ENCODE data around the gene CALR3. TPM values are rescaled to one million over a fixed set of nuclear protein-coding genes. Genes with fewer than 3 reads are reported as not detected.

The CALR3 gene
- total RNA-seq, 1 donor from 2014 or later: not detected

- Histone ChIP-seq H3K4me1 (peaks cover 50% of the 10 kb centered on the region), H3K4me3 (no peak overlapping the region), H3K27ac (peak overlapping the region; percentile 68), H3K36me3 (peaks cover 9% of the 10 kb centered on the region), H3K27me3 (no peaks in the 10 kb centered on the region), H3K9me3 (no peaks in the 10 kb centered on the region)
- ATAC-seq: no peak
- TF ChIP-seq CTCF (IDR thresholded peaks at IDR 0.05): no peak
- no peak for DNase-seq
- intact Hi-C loops (cut with DNase I): no loop called here
These were observed 50.5 kb downstream of the CALR3 start for GRCh38 chr19:16445238-16446107.

GRCh38 chr19:16444269-16444600 is 51.7 kb downstream of the CALR3 start:
- no peaks in the 10 kb centered on the region for H3K27me3 ChIP-seq
- H3K27ac ChIP-seq: no peak overlapping the region
- no peak for TF ChIP-seq CTCF (IDR thresholded peaks at IDR 0.05)
- intact Hi-C loops (cut with DNase I): no loop called here
- H3K4me1 ChIP-seq: peaks cover 50% of the 10 kb centered on the region
- DNase-seq: no peak
- no peaks in the 10 kb centered on the region for H3K9me3 ChIP-seq
- H3K4me3 ChIP-seq: no peak overlapping the region
- no peak for ATAC-seq
- peaks cover 12% of the 10 kb centered on the region for H3K36me3 ChIP-seq

DNA sequence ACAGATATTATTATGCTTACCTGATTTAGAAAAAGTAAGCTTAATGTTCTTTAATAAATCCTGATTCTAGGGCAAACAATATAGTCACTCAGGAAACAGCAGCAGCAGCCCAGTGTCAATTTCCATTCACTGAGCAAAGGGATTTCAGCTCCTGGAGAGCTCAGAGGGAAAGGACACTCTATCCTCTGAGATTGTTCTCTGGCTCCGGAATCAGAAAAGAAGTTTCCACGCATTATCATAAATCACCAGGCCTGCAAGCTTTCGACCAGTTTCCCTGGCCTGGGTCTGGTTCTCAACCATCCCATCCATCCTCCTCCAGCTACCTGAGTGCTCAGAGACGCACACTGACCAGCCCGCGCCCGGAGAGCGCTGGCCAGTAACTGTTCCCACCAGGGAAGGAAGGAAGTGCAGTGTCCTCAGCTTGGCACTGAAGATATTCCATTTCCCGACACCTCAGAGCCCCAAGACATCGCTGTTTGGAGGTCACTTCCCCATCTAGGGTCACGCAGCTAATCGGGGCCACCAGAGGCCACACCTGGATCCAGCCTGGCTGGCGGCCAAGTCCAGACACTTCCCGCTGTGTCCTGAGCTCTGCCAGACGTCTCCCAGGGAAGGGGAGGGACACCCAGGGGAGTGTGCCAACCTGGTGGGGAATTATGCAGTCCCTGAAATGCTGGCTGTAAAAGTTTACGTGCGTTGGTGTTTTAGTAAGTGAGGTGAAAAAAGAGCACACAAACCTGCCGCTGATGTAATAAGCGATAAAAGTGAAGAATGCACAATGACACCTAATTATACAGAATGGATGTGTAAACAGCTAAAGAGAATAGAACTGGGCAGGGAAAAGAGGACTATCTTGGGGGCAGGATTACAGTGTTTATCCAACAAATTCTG is 53.3 kb downstream of the CALR3 start:
- intact Hi-C loops (cut with DNase I): no loop called here
- ATAC-seq (peak; percentile 4), DNase-seq (no peak)
- Histone ChIP-seq H3K36me3 (peaks cover 12% of the 10 kb centered on the region), H3K4me3 (no peak overlapping the region), H3K27ac (no peak overlapping the region), H3K9me3 (no peaks in the 10 kb centered on the region), H3K4me1 (peaks cover 44% of the 10 kb centered on the region), H3K27me3 (no peaks in the 10 kb centered on the region)
- TF ChIP-seq CTCF (IDR thresholded peaks at IDR 0.05): no peak

- H3K4me1 ChIP-seq: peaks cover 37% of the 10 kb centered on the region
- DNase-seq (no peak), ATAC-seq (peak; percentile 71)
- H3K27ac ChIP-seq: no peak overlapping the region
- H3K27me3 ChIP-seq: no peaks in the 10 kb centered on the region
- peaks cover 15% of the 10 kb centered on the region for H3K36me3 ChIP-seq
- TF ChIP-seq CTCF (IDR thresholded peaks at IDR 0.05): peak; percentile 31
- H3K9me3 ChIP-seq: no peaks in the 10 kb centered on the region
- no peak overlapping the region for H3K4me3 ChIP-seq
- intact Hi-C loops (cut with DNase I): no loop called here
These were observed 54.3 kb downstream of the CALR3 start for GRCh38 chr19:16441661-16442162.

- Histone ChIP-seq H3K4me3 (no peak overlapping the region), H3K36me3 (peaks cover 54% of the 10 kb centered on the region), H3K27me3 (no peaks in the 10 kb centered on the region), H3K9me3 (no peaks in the 10 kb centered on the region), H3K27ac (peak overlapping the region; percentile 39), H3K4me1 (peaks cover 19% of the 10 kb centered on the region)
- TF ChIP-seq CTCF (IDR thresholded peaks at IDR 0.05): no peak
- no peak for DNase-seq
- intact Hi-C loops (cut with DNase I): no loop called here
- ATAC-seq: no peak
These were observed 59.1 kb downstream of the CALR3 start for GRCh38 chr19:16436780-16437332.

Measured in upper lobe of right lung (tissue), 1 donor.